Measurements from ENCODE around the gene METTL23. TPM values are rescaled to one million over a fixed set of nuclear protein-coding genes. Genes with fewer than 3 reads are reported as not detected.
A peak's percentile ranks its signal among the peaks of the same experiment; 100 is the strongest.
"Not testable (repeated sequence)": the region's sequence is repeated elsewhere in the genome, so short reads cannot be mapped to it uniquely, and the experiment has no call there.

The METTL23 gene
- total RNA-seq, 4 donors from 2014 or later, result 20.7 to 31.4 (median 27.0) TPM

DNA sequence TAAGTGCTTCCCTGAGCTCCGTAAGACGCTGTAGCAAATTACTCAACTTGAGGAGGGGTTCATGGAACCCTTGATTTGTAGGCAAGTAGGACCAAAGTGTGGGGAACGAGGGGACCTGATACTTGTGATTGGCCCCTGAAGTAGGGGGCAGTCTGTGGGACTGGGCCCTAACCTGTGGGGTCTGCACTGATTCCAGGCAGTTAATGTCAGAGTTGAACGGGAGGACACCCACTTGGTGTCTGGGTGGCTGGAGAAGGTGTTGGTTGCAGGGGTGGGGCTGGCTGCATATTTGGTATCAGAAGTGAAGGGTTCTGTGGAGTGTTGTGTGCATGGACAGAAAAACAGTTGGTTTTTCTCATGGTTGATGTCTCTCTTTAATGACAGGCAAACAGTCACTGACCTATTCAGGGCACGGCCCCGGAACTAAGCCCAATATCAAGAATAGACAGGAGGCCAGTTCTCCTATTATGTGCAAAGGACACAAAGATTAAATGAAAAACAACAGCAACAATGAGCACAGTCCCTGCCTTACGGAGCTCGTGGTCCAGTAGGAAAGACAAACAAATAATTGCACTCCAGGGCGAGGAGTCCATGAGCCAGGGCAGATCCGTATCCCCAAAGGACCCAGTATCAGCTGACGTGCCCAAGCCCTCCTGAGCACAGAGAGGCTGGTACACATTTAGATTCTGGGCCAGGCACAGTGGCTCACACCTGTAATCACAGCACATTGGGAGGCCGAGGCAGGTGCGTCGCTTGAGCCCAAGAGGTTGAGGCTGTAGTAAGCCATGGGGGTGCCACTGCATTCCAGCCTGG, 35.1 kb upstream of the METTL23 start:
- Histone ChIP-seq H3K27ac (no peak overlapping the region), H3K4me1 (peaks cover 0 to 12% (median 0%) of the 10 kb centered on the region in 4 donors)
- DNase-seq, result no peak

DNA sequence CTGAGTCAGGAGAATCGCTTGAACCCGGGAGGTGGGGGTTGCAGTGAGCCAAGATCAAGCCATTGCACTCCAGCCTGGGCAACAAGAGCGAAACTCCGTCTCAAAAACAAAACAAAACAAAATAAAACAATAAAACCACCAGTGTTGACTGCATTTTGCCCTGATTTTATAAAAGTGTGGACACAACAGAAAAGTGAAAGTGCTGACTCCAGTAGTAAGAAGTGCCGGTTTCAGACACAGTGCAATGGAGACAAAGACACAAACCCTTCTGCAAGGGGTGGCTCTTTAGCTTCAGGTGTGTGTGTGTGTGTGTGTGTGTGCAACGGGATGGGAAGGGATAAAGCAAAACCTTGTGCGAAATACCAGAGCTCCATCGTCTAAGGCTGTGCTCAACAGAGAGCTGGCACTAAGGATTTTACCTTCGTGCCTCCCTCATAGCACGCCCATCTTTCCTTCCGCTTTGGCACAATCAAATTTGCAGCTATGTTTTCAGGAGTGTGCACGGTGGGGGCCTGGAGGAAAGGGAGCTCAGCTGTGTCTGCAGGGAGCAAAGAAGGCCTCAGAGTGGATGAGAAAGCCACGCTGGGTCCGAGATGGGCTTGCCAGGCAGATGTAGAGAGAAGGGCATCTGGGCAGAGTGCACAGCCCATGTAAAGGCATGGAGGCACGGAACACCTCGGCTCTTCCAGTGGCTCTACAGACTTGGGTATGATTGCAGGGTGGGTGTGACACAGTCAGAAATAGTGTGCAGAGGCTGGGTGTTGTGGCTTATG, 31.4 kb upstream of the METTL23 start:
- no peaks in the 10 kb centered on the region for H3K27me3 ChIP-seq
- H3K27ac ChIP-seq, result no peak overlapping the region
- no peaks in the 10 kb centered on the region for H3K9me3 ChIP-seq
- H3K4me3 ChIP-seq, result no peak overlapping the region
- H3K4me1 ChIP-seq, result peaks cover 0 to 22% (median 0%) of the 10 kb centered on the region in 4 donors
- no peaks in the 10 kb centered on the region for H3K36me3 ChIP-seq
- no peak for TF ChIP-seq POLR2A (IDR thresholded peaks at IDR 0.05)
- TF ChIP-seq, protein P1, sequence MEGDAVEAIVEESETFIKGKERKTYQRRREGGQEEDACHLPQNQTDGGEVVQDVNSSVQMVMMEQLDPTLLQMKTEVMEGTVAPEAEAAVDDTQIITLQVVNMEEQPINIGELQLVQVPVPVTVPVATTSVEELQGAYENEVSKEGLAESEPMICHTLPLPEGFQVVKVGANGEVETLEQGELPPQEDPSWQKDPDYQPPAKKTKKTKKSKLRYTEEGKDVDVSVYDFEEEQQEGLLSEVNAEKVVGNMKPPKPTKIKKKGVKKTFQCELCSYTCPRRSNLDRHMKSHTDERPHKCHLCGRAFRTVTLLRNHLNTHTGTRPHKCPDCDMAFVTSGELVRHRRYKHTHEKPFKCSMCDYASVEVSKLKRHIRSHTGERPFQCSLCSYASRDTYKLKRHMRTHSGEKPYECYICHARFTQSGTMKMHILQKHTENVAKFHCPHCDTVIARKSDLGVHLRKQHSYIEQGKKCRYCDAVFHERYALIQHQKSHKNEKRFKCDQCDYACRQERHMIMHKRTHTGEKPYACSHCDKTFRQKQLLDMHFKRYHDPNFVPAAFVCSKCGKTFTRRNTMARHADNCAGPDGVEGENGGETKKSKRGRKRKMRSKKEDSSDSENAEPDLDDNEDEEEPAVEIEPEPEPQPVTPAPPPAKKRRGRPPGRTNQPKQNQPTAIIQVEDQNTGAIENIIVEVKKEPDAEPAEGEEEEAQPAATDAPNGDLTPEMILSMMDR (IDR thresholded peaks at IDR 0.05), result no peak
- no peak for DNase-seq

More for the DNA sequence above, 35.1 kb upstream of the METTL23 start:
- no peaks in the 10 kb centered on the region for H3K9me3 ChIP-seq
- no peak for TF ChIP-seq POLR2A (IDR thresholded peaks at IDR 0.05)
- TF ChIP-seq, protein P1 (IDR thresholded peaks at IDR 0.05), result no peak
- H3K36me3 ChIP-seq, result no peaks in the 10 kb centered on the region
- H3K27me3 ChIP-seq, result no peaks in the 10 kb centered on the region
- no peak overlapping the region for H3K4me3 ChIP-seq

DNA sequence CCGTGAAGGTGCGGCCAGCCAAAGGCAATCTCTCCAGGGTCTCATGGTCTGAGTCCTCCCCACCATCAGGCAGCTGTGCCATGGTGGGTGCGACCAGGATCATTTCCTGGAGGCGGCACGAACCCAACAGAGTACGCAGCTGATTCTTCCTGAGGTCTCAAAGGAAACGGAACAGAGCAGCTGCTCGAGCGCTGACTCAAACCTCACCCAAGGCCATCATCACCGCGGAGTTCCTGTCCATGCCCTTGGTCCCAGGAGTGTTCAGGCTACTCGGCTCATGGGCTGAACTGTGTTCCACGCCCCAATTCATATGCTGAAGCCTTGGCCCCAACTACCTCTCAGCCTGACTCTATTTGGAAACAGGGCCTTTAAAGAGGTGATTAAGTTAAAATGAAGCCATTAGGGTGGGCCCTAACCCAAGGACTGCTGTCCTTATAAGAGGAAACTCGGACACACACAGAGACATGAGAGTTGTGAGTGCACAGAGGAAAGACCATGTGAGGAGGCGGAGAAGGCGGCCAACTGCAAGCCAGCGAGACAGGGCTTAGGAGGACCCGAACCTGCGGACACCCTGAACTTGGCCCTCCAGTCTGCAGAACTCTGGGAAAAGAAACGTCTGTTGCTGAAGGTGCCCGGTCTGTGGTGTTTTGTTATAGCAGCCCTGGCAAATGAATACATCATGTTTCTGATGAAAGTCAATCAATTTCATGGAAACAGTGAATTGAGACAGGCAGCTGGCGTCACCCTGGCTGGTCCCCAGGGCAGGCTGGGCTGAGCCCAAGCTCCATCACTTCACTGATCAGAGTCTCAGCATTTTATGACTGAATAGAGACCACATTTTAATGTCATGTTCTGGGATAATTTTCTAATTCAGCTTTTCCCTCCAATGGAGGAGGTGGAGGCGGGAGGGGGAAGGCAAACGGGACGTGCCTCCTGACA, 29.6 kb upstream of the METTL23 start:
- no peak overlapping the region for H3K4me3 ChIP-seq
- H3K27me3 ChIP-seq, result no peaks in the 10 kb centered on the region
- peak overlapping the region in 2 of 4 donors; percentile 25 to 64 for H3K27ac ChIP-seq
- TF ChIP-seq POLR2A (IDR thresholded peaks at IDR 0.05), result no peak
- TF ChIP-seq, protein P1 (IDR thresholded peaks at IDR 0.05), result no peak
- no peaks in the 10 kb centered on the region for H3K9me3 ChIP-seq
- peak in 1 of 3 donors; percentile 30 for DNase-seq
- H3K36me3 ChIP-seq, result no peaks in the 10 kb centered on the region
- H3K4me1 ChIP-seq, result peaks cover 0 to 28% (median 0%) of the 10 kb centered on the region in 4 donors

DNA sequence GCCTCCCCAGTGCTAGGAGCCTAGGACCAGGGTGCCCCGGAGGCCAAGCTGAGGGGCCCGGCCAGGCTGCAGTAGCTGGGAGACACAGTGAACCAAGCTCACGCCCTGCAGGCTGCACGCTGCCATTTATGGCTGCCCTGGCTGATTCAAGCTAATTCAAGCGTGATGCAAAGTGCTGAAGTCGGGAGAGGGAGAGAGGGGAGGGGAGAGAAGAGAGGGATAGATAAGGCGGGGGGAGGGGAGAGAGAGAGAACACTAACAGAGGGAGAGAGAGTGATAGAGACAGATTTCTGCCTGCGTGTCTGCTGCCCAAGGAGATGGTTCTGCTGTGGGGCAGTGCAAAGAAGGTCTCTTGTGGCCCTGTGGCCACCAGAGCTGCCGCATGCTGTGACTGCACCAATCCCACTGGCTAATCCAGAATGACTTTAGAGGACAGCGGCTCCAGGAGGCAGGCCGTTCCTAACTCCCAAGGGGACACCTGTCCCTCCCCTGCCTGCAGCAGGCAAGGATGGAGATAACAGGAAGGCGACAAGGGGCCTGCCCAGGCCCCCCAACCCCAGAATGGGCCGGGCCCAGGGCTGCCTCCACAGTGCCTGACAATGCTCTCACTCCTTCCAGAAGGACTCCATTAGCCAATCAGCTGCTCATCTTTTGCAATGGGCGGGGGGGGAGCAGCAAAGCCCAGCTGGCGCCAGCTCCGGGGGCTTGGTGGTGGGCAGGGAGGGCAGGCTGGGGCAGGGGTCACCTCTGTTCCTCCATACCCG, 28.8 kb upstream of the METTL23 start:
- Histone ChIP-seq H3K36me3 (no peaks in the 10 kb centered on the region), H3K27me3 (no peaks in the 10 kb centered on the region), H3K4me1 (peaks cover 0 to 28% (median 0%) of the 10 kb centered on the region in 4 donors), H3K4me3 (no peak overlapping the region), H3K27ac (peak overlapping the region in 3 of 4 donors; percentile 25 to 64 (median 35)), H3K9me3 (no peaks in the 10 kb centered on the region)
- TF ChIP-seq POLR2A (IDR thresholded peaks at IDR 0.05), result no peak
- TF ChIP-seq, protein P1 (IDR thresholded peaks at IDR 0.05), result no peak
- no peak for DNase-seq

DNA sequence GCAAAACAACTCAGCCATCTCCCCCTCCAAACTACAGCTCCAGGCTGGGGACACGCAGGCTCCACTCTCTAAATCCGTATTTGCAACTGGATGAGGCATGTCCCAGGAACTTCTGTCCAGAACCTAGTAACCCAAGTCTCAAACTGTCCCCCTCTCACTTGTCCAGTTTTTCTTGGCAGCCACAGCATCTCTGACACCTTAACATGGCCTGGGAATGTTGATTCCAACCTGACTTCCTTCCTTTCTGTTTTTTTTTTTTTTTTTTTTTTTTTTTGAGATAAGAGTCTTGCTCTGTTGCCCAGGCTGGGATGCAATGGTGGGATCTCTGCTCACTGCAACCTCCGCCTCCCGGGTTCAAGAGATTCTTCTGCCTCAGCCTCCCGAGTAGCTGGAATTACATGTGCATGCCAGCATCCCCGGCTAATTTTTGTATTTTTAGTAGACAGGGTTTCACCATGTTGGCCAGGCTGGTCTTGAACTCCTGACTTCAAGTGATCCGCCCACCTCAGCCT, 28.1 kb upstream of the METTL23 start:
- not testable (repeated sequence) for H3K36me3 ChIP-seq, H3K4me3 ChIP-seq, H3K9me3 ChIP-seq, H3K27me3 ChIP-seq, DNase-seq
- Histone ChIP-seq H3K27ac (peak overlapping the region in 2 of 4 donors; percentile 35 to 83), H3K4me1 (peaks cover 0 to 28% (median 0%) of the 10 kb centered on the region in 4 donors)

Data from Peyer's patch (tissue), 4 donors.